Measurements from ENCODE around the gene ZNRD2.
A peak's percentile ranks its signal among the peaks of the same experiment; 100 is the strongest.

ZNRD2 gene

DNA sequence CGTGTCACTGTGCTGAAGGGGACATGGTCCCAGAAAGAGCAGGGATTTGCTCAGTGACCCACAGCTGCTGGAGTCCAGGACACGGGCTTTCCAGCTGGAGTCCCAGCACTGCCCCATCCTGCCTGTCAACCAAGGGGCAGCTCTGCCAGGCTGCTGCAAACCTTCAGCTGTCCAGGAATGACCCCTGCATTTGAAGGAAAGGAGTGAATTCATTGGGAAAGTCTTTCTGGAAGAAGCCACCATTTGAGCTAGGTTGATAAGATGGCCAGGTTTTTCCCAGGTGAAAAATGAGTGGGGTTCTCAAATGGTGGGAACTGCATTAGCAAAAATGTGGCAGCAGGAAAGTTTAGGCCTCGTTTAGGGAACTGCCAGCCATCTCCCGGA, 16.0 kb downstream of the ZNRD2 start:
- Histone ChIP-seq H2AFZ (ENCODE audit: low read depth, low read length, severe bottlenecking) (no peak overlapping the region), H3K4me2 (ENCODE audit: low read depth, low read length, poor library complexity, severe bottlenecking) (no peak overlapping the region), H3K36me3 (ENCODE audit: low read length) (no peaks in the 10 kb centered on the region), H3K4me3 (ENCODE audit: insufficient read depth, low read length, poor library complexity, severe bottlenecking) (no peak overlapping the region), H3K79me2 (ENCODE audit: insufficient read depth, low read length) (no peaks in the 10 kb centered on the region), H3K9me2 (replicated peaks; ENCODE audit: insufficient read depth, low read length) (no peaks in the 10 kb centered on the region), H3K9me3 (ENCODE audit: insufficient read depth, low read length) (no peaks in the 10 kb centered on the region), H3K27ac (ENCODE audit: low read depth, low read length) (no peak overlapping the region), H3F3A (ENCODE audit: insufficient read depth) (no peaks in the 10 kb centered on the region), H3K27me3 (ENCODE audit: low read length) (no peaks in the 10 kb centered on the region), H3K9ac (ENCODE audit: low read length) (no peak overlapping the region), H4K20me1 (ENCODE audit: low read depth, low read length) (no peaks in the 10 kb centered on the region)
- TF ChIP-seq, protein P1, sequence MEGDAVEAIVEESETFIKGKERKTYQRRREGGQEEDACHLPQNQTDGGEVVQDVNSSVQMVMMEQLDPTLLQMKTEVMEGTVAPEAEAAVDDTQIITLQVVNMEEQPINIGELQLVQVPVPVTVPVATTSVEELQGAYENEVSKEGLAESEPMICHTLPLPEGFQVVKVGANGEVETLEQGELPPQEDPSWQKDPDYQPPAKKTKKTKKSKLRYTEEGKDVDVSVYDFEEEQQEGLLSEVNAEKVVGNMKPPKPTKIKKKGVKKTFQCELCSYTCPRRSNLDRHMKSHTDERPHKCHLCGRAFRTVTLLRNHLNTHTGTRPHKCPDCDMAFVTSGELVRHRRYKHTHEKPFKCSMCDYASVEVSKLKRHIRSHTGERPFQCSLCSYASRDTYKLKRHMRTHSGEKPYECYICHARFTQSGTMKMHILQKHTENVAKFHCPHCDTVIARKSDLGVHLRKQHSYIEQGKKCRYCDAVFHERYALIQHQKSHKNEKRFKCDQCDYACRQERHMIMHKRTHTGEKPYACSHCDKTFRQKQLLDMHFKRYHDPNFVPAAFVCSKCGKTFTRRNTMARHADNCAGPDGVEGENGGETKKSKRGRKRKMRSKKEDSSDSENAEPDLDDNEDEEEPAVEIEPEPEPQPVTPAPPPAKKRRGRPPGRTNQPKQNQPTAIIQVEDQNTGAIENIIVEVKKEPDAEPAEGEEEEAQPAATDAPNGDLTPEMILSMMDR (IDR thresholded peaks at IDR 0.05; ENCODE audit: insufficient read depth, low read length, poor library complexity, severe bottlenecking) = no peak
- TF ChIP-seq EZH2phosphoT487 (conservative IDR thresholded peaks at IDR 0.05; ENCODE audit: low read length) = no peak

DNA sequence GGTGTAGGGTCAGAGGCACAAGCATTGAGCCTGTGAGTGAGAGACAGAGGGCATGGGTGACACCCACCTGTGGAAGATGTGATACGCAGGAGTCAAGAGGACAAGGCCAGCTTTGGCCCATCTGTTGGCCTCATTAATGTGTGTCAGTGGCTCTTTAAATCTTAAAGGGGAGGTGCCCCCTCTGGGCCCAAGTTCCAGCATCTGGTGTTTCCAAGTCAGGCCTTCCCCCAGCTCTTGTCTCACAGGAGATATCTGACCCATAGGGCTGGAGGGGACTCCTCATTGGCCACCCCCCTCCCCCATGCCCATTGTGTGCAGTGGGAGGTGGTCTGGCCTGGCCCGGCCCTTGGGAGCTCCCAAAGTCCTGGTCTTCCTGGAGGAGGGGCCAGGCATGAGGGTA, 16.4 kb downstream of the ZNRD2 start:
- H4K20me1 ChIP-seq (ENCODE audit: low read depth, low read length) = no peaks in the 10 kb centered on the region
- H3K36me3 ChIP-seq (ENCODE audit: low read length) = no peaks in the 10 kb centered on the region
- no peak overlapping the region for H2AFZ ChIP-seq (ENCODE audit: low read depth, low read length, severe bottlenecking)
- H3K27ac ChIP-seq (ENCODE audit: low read depth, low read length) = no peak overlapping the region
- no peak overlapping the region for H3K9ac ChIP-seq (ENCODE audit: low read length)
- H3K9me3 ChIP-seq (ENCODE audit: insufficient read depth, low read length) = no peaks in the 10 kb centered on the region
- no peak overlapping the region for H3K4me3 ChIP-seq (ENCODE audit: insufficient read depth, low read length, poor library complexity, severe bottlenecking)
- H3K9me2 ChIP-seq (replicated peaks; ENCODE audit: insufficient read depth, low read length) = no peaks in the 10 kb centered on the region
- no peak for TF ChIP-seq EZH2phosphoT487 (conservative IDR thresholded peaks at IDR 0.05; ENCODE audit: low read length)
- TF ChIP-seq, protein P1 (IDR thresholded peaks at IDR 0.05; ENCODE audit: insufficient read depth, low read length, poor library complexity, severe bottlenecking) = no peak
- H3K27me3 ChIP-seq (ENCODE audit: low read length) = no peaks in the 10 kb centered on the region
- H3F3A ChIP-seq (ENCODE audit: insufficient read depth) = no peaks in the 10 kb centered on the region
- H3K4me2 ChIP-seq (ENCODE audit: low read depth, low read length, poor library complexity, severe bottlenecking) = no peak overlapping the region
- no peaks in the 10 kb centered on the region for H3K79me2 ChIP-seq (ENCODE audit: insufficient read depth, low read length)

DNA sequence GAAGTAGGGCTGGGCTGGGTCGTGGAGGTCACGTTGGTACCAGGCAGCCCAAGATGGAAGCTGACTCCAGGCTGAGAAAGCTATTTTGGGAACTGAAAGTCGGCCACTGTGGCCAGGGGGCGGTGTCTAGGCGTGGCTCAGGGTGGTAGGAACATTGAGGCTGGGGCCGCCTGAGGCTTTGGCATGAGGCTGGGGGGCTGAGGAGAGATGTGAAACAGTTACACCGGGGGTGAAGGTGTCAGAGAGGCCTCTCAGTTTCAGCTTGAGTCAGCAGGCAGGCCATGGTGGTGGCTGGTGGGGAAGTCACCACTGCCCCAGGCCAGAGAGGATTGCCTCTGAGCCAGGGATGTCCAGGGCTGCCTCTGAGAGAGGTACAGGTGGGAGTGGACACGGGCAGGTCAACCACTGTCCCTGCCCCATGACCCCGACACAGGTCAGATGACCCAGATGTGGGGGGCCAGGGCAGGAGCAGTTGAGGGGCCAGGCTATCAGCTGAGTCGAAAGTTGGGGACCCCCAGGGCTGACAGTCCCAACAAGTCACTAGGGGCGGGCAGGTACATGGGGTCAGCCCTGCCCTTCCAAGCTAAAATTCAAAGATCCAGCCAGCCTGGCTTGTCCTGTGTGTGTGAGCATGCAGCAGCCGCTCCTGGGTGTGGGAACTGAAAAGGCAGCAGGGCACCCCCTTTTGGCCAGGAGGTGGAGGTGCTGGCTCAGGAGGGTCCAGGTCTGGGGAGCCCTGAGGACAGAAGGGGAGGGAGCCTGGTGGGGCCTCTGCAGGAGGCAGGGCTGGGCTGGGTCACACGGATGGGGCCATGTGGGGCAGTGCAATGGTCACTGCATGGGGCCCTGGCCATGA, 18.1 kb downstream of the ZNRD2 start:
- H3K4me2 ChIP-seq (ENCODE audit: low read depth, low read length, poor library complexity, severe bottlenecking) = peak overlapping the region; percentile 18
- H3K27me3 ChIP-seq (ENCODE audit: low read length) = no peaks in the 10 kb centered on the region
- H3K9ac ChIP-seq (ENCODE audit: low read length) = peak overlapping the region; percentile 34; the same call in 1 of the 2 replicates
- no peaks in the 10 kb centered on the region for H3K9me3 ChIP-seq (ENCODE audit: insufficient read depth, low read length)
- H3K36me3 ChIP-seq (ENCODE audit: low read length) = no peaks in the 10 kb centered on the region
- H3K9me2 ChIP-seq (replicated peaks; ENCODE audit: insufficient read depth, low read length) = no peaks in the 10 kb centered on the region
- no peaks in the 10 kb centered on the region for H3F3A ChIP-seq (ENCODE audit: insufficient read depth)
- no peaks in the 10 kb centered on the region for H4K20me1 ChIP-seq (ENCODE audit: low read depth, low read length)
- TF ChIP-seq, protein P1 (IDR thresholded peaks at IDR 0.05; ENCODE audit: insufficient read depth, low read length, poor library complexity, severe bottlenecking) = peak; percentile 87
- no peak for TF ChIP-seq EZH2phosphoT487 (conservative IDR thresholded peaks at IDR 0.05; ENCODE audit: low read length)
- peak overlapping the region; percentile 44 for H3K27ac ChIP-seq (ENCODE audit: low read depth, low read length)
- H2AFZ ChIP-seq (ENCODE audit: low read depth, low read length, severe bottlenecking) = peak overlapping the region; percentile 30
- no peaks in the 10 kb centered on the region for H3K79me2 ChIP-seq (ENCODE audit: insufficient read depth, low read length)
- no peak overlapping the region for H3K4me3 ChIP-seq (ENCODE audit: insufficient read depth, low read length, poor library complexity, severe bottlenecking)
